HAP-1 (cell line): Measurements from ENCODE around the gene ZBTB5.
"Not testable (repeated sequence)": the region's sequence is repeated elsewhere in the genome, so short reads cannot be mapped to it uniquely, and the experiment has no call there.

ENCODE experiments used
- DNase-seq, 2 experiments: peaks; one replicate each; pipeline ENCODE4 v3.0.0-alpha.2; 2016 to 2020; ENCODE audit warnings: low spot score in 2 of 2
- H3K27me3 ChIP-seq: fragments of 250-450 bp; sonication (Bioruptor Pico); 2 replicates; pipeline ENCODE4 v1.5.1; 2020; ENCODE audit warnings: low read depth, mild to moderate bottlenecking, moderate library complexity
- H3K36me3 ChIP-seq: fragments of 250-450 bp; sonication (Bioruptor Pico); replicated peaks from 2 replicates; pipeline ENCODE4 v1.5.1; 2020; ENCODE audit warnings: mild to moderate bottlenecking
- H3K4me1 ChIP-seq: fragments of 250-450 bp; sonication (Bioruptor Pico); 2 replicates; pipeline ENCODE4 v1.5.1; 2020; ENCODE audit warnings: mild to moderate bottlenecking
- H3K4me3 ChIP-seq: fragments of 250-450 bp; sonication (Bioruptor Pico); 2 replicates; pipeline ENCODE4 v1.5.1; 2020; ENCODE audit warnings: mild to moderate bottlenecking, moderate library complexity
- H3K9me3 ChIP-seq: fragments of 250-450 bp; sonication (Bioruptor Pico); 2 replicates; pipeline ENCODE4 v1.5.1; 2020; ENCODE audit warnings: mild to moderate bottlenecking, moderate library complexity
- in situ Hi-C: fragments of 300-500 bp; cut with MboI; formaldehyde crosslinking; loops from 3 replicates; pipeline ENCODE4 v1.14.3; 2020; ENCODE audit warnings: low sequenced_read_pairs, inconsistent platforms, mixed read lengths

ZBTB5 gene

GRCh38 chr9:37499297-37499696 is 34.0 kb upstream of the ZBTB5 start:
- H3K27me3 ChIP-seq: no peaks in the 10 kb centered on the region
- H3K36me3 ChIP-seq: peaks cover 90% of the 10 kb centered on the region
- H3K4me3 ChIP-seq: no peak overlapping the region
- H3K9me3 ChIP-seq: no peaks in the 10 kb centered on the region
- DNase-seq: no peak
- no peaks in the 10 kb centered on the region for H3K4me1 ChIP-seq
- in situ Hi-C loops: loop anchor here (25.0 kb wide), 1 partner anchor 863 kb away; no protein-coding TSS in a partner anchor

DNA sequence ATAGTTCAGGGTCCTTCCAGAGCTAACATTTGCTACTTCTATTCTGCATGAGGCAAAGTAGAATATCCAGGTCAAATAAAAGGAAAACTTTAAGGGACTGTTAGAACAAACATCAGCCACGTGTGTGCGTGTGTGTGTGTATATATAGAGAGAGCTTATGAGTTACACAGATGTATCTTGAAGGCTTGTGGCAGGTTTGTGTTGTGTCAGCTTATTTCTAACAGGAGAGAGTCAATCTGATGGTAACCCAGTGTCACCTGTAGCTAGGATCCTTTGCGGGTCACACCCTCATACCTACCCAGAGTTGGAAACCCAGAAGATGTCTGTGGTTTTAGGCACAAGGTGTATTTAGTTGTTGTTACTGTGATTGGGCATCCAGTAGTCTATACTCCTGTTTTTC is 33.2 kb upstream of the ZBTB5 start:
- in situ Hi-C loops: loop anchor here (25.0 kb wide), 1 partner anchor 864 kb away; no protein-coding TSS in a partner anchor
- Histone ChIP-seq H3K4me3 (no peak overlapping the region), H3K27me3 (no peaks in the 10 kb centered on the region), H3K9me3 (no peaks in the 10 kb centered on the region), H3K4me1 (no peaks in the 10 kb centered on the region), H3K36me3 (peaks cover 90% of the 10 kb centered on the region)
- no peak for DNase-seq

GRCh38 chr9:37497320-37497719 is 32.1 kb upstream of the ZBTB5 start:
- in situ Hi-C loops: loop anchor here (25.0 kb wide), 1 partner anchor 865 kb away; no protein-coding TSS in a partner anchor
- peaks cover 90% of the 10 kb centered on the region for H3K36me3 ChIP-seq
- no peaks in the 10 kb centered on the region for H3K27me3 ChIP-seq
- H3K9me3 ChIP-seq: no peaks in the 10 kb centered on the region
- no peak overlapping the region for H3K4me3 ChIP-seq
- no peak for DNase-seq
- H3K4me1 ChIP-seq: no peaks in the 10 kb centered on the region

GRCh38 chr9:37496020-37496419 is 30.8 kb upstream of the ZBTB5 start:
- Histone ChIP-seq H3K4me1 (no peaks in the 10 kb centered on the region), H3K9me3 (no peaks in the 10 kb centered on the region), H3K4me3 (no peak overlapping the region), H3K36me3 (peaks cover 89% of the 10 kb centered on the region), H3K27me3 (no peaks in the 10 kb centered on the region)
- DNase-seq: no peak
- in situ Hi-C loops: loop anchor here (25.0 kb wide), 1 partner anchor 866 kb away; no protein-coding TSS in a partner anchor

DNA sequence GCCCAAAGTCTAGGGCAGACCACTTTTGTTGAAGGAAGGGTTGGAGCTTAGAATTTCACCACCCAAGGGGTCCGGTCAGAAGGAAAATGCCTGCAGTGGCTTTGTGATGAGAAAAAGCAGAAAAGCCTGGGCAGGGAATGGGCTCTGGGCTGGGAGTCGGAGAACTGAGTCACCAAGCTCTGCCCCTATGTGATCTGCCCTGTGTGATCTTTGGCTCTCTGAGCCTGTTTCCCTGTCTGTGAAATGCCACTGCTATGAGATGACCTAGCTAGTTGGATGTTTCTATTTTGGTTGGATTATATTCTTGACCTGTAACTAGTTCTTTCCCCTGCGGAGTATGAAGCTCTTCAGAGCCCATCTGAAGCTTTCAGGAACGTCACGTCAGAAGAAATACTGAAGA is 30.3 kb upstream of the ZBTB5 start:
- Histone ChIP-seq H3K9me3 (no peaks in the 10 kb centered on the region), H3K27me3 (no peaks in the 10 kb centered on the region), H3K36me3 (peaks cover 89% of the 10 kb centered on the region), H3K4me1 (no peaks in the 10 kb centered on the region), H3K4me3 (no peak overlapping the region)
- DNase-seq: no peak
- in situ Hi-C loops: loop anchor here (25.0 kb wide), 1 partner anchor 867 kb away; no protein-coding TSS in a partner anchor

DNA sequence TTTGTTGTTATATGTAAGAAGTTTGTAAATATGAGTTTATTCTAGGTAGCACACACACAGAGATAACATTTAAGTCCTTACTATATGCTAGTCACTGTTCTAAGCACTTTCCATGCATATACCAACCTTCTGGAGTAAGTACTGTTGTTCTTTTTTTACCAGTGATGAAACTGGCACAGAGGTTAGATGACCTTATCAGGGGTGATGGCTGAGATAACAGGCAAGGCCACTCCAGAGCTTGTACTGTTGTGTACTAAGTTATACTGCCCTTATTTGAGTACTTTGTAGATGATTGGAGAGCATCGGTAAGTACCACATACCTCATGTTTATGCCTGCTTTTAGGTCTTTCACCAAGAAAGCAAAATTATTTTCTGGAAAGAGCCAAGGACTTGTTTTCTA is 26.7 kb upstream of the ZBTB5 start:
- no peaks in the 10 kb centered on the region for H3K27me3 ChIP-seq
- in situ Hi-C loops: loop anchor here (25.0 kb wide), 1 partner anchor 870 kb away; no protein-coding TSS in a partner anchor
- H3K36me3 ChIP-seq: peaks cover 95% of the 10 kb centered on the region
- peaks cover 7% of the 10 kb centered on the region; the same call in 1 of the 2 replicates for H3K4me1 ChIP-seq
- no peaks in the 10 kb centered on the region for H3K9me3 ChIP-seq
- no peak overlapping the region for H3K4me3 ChIP-seq
- DNase-seq: no peak

DNA sequence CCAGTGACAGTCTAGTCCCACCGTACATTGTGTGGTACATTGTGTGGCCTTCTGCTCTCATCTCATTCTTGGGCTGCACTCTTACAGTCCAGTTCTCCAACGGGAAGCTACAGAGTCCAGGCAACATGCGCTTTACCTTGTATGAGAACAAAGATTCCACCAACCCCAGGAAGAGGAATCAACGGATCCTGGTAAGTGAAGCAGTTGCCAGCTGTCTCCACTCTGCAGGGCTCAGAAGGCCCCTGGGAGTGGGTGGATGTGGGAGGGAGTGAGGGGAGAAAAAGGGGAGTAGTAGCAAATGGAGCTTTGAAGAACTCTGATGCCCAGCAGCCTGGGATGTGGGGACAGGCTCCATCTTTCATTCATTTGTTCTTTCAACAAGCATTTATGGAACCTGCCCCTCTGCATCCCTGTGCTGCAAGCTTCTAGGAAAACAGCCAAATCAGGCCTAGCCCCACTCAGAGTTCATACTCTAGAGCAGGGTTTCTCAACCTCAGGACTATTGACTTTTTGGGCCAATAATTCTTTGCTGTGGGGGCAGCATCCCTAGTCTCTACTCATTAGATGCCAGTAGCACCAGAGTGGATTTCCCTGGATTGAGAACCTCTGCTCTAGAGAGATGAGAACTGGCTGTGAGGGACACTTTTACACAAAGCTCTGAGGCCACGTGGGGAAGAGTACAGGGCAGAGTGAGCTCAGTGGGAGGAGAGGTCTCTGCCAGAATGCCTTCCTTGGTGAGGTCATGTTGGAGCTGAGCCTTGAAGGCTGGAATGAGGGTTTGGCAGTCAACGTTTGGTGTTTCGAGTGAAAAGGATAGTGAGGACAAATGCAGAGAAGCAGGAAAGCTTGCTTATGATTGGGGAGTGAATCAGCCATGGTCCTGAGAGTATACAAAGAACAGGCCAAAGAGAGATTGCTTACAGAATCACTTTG is 21.6 kb upstream of the ZBTB5 start:
- no peak for DNase-seq
- Histone ChIP-seq H3K36me3 (peaks cover 51% of the 10 kb centered on the region), H3K4me1 (peaks cover 15% of the 10 kb centered on the region), H3K9me3 (no peaks in the 10 kb centered on the region), H3K27me3 (no peaks in the 10 kb centered on the region), H3K4me3 (peak overlapping the region; percentile 89)
- in situ Hi-C loops: loop anchor here (10.0 to 25.0 kb wide), 2 partner anchors 418 to 875 kb away; partner anchors contain the start of gene SLC25A51

DNA sequence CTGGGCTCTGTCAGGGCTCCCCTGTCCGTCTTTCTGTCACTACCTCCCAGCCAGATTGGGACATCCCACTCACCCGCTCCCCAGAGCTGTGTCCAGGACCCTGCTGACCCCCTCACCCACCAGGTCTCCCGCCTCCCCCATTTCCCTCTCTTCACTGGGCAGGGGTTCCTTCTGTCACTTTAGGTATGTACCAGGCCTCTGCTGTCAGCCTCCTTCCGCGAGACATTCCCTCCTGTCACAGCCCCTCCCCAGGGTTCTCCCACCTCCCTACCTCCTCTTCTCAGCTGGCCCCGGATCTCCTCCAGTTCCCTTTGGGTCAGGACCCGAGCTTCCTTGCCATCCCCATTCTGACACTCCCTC is 21.0 kb upstream of the ZBTB5 start:
- in situ Hi-C loops: loop anchor here (10.0 to 25.0 kb wide), 2 partner anchors 419 to 876 kb away; partner anchors contain the start of gene SLC25A51

DNA sequence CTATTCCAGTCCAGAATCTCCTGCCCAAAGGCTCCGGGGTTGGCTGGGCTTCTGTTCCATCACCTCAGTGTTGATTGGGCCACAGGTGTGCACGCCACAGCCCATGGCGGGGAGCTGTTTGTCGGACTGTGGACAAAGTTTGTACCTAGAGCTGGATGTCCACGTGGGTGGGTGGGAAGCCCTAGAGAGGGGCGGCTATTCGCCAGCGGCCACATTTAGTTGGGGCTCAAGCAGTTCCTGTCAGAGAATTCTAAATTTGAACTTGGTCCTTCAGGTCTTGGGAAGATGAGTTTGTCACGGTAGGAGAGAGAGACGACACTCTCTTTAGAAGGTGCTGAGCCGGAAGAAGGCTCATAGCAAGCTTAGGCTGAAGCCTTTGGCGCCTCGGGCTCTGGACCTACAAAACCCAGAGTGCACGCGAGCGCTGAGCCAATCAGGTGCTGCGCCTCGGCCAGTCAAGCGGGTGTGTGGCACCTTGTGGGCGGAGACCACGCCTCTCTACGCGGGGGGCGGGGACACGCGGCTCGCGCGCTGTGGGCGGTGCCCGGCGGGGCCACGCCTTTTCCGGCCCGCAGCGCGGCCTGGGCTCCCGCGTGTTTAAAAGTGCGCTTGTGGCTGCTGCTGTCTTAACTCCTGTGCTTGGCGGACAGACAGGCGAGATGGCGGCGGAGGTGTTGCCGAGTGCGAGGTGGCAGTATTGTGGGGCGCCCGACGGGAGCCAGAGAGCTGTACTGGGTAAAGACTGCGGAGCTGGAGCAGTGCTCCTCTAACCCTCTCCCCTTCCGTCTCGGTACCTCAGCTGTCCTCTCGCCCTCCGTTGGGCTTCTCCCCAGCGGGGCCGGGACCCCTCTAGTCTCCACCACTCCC is 20.4 kb upstream of the ZBTB5 start, which contains the start of gene POLR1E:
POLR1E (plus strand) TSS at position 560 of the 867 bp plus-strand sequence; CDS start at position 660, 100 bp downstream.
- DNase-seq: peak; percentile 92 to 97
- no peaks in the 10 kb centered on the region for H3K27me3 ChIP-seq
- in situ Hi-C loops: loop anchor here (10.0 to 25.0 kb wide), 2 partner anchors 419 to 877 kb away; partner anchors contain the start of gene SLC25A51
- peaks cover 15% of the 10 kb centered on the region for H3K4me1 ChIP-seq
- peaks cover 40% of the 10 kb centered on the region for H3K36me3 ChIP-seq
- no peaks in the 10 kb centered on the region for H3K9me3 ChIP-seq
- peak within 1 kb of the TSS; percentile 89 for H3K4me3 ChIP-seq

More for the DNA sequence above, 21.0 kb upstream of the ZBTB5 start:
- peak in 1 of 2 experiments; percentile 22 for DNase-seq
- H3K27me3 ChIP-seq: no peaks in the 10 kb centered on the region
- H3K4me3 ChIP-seq: peak overlapping the region; percentile 89
- peaks cover 15% of the 10 kb centered on the region for H3K4me1 ChIP-seq
- H3K36me3 ChIP-seq: peaks cover 46% of the 10 kb centered on the region
- H3K9me3 ChIP-seq: no peaks in the 10 kb centered on the region

GRCh38 chr9:37480759-37481158 is 15.5 kb upstream of the ZBTB5 start:
- H3K27me3 ChIP-seq: no peaks in the 10 kb centered on the region
- no peaks in the 10 kb centered on the region for H3K36me3 ChIP-seq
- H3K4me3 ChIP-seq: no peak overlapping the region
- H3K4me1 ChIP-seq: peaks cover 6% of the 10 kb centered on the region
- DNase-seq: no peak
- H3K9me3 ChIP-seq: no peaks in the 10 kb centered on the region
- in situ Hi-C loops: loop anchor here (10.0 to 25.0 kb wide), 2 partner anchors 424 to 882 kb away; partner anchors contain the start of gene SLC25A51

- H3K4me1 ChIP-seq, H3K9me3 ChIP-seq, DNase-seq, H3K4me3 ChIP-seq, H3K27me3 ChIP-seq, H3K36me3 ChIP-seq: not testable (repeated sequence)
- in situ Hi-C loops: loop anchor here (25.0 kb wide), 1 partner anchor 884 kb away; no protein-coding TSS in a partner anchor
Observed at GRCh38 chr9:37477987-37478619, 12.9 kb upstream of the ZBTB5 start.

DNA sequence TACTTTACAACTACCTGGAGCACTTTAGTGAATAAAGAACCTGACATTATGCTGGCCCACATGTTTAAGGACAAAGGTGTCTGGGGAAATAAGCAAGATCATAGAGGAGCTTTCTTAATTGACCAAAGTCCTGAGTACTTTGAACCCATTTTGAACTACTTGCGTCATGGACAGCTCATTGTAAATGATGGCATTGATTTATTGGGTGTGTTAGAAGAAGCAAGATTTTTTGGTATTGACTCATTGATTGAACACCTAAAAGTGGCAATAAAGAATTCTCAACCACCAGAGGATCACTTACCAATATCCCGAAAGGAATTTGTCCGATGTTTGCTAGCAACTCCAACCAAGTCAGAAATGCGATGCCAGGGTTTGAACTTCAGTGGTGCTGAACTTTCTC is 12.2 kb upstream of the ZBTB5 start:
- not testable (repeated sequence) for H3K4me3 ChIP-seq, DNase-seq, H3K36me3 ChIP-seq, H3K9me3 ChIP-seq, H3K4me1 ChIP-seq, H3K27me3 ChIP-seq
- in situ Hi-C loops: loop anchor here (25.0 kb wide), 1 partner anchor 885 kb away; no protein-coding TSS in a partner anchor

DNA sequence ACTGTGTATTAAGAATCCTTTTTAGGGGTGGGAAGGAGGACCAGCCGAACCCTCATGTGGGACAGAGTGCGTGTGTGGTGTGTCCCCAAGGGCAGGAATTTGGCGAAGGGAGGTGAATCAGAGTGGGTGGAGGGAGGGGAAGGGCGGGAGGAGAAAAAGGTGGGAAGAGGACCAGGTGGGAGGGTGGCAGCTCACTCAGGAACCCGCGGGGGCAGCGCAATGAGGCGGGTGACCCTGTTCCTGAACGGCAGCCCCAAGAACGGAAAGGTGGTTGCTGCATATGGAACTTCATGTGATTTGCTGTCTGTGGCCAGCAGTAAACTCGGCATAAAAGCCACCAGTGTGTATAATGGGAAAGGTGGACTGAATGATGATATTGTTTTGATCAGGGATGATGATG is 11.7 kb upstream of the ZBTB5 start:
- Histone ChIP-seq H3K4me1 (peaks cover 6% of the 10 kb centered on the region), H3K36me3 (no peaks in the 10 kb centered on the region), H3K4me3 (no peak overlapping the region), H3K27me3 (no peaks in the 10 kb centered on the region), H3K9me3 (peaks cover 9% of the 10 kb centered on the region)
- in situ Hi-C loops: loop anchor here (25.0 kb wide), 1 partner anchor 885 kb away; no protein-coding TSS in a partner anchor
- no peak for DNase-seq
